Activated CD4-positive, alpha-beta T cell treated with anti-CD3 and anti-CD28 coated beads, Interleukin-2, amount 10 ng/mL, durations not matched to agents 7 days and 5 days (primary cell): ENCODE measurements around the gene ADAMTS2. TPM values are rescaled to one million over a fixed set of nuclear protein-coding genes. Genes with fewer than 3 reads are reported as not detected.

Experiments
- CTCF ChIA-PET: fragments of 350-600 bp; sonication (Branson Sonifier 250); formaldehyde crosslinking; loops from one replicate; lab custom pipeline; 2021; ENCODE audit warnings: antibody characterized with exemption; lab: Charles Lee
- POLR2A ChIA-PET: fragments of 350-600 bp; sonication (Branson Sonifier 250); formaldehyde crosslinking; loops from one replicate; lab custom pipeline; 2021; ENCODE audit warnings: antibody characterized with exemption; lab: Charles Lee
- DNase-seq: peaks from one replicate; pipeline ENCODE4 v3.0.0-alpha.2; 2020
- H3K27ac Mint-ChIP-seq: one replicate; pipeline ENCODE4 v1.8.0; 2021; ENCODE audit warnings: mild to moderate bottlenecking, moderate library complexity, mixed read lengths
- H3K27me3 Mint-ChIP-seq: one replicate; pipeline ENCODE4 v1.8.0; 2021; ENCODE audit warnings: mixed read lengths
- H3K36me3 Mint-ChIP-seq: one replicate; pipeline ENCODE4 v1.8.0; 2021; ENCODE audit warnings: low read depth, mixed read lengths
- H3K4me1 Mint-ChIP-seq: one replicate; pipeline ENCODE4 v1.8.0; 2021; ENCODE audit warnings: mixed read lengths
- H3K4me3 Mint-ChIP-seq: one replicate; pipeline ENCODE4 v1.8.0; 2021; ENCODE audit warnings: mild to moderate bottlenecking, moderate library complexity, mixed read lengths
- H3K9me3 Mint-ChIP-seq: one replicate; pipeline ENCODE4 v1.8.0; 2021; ENCODE audit warnings: mixed read lengths
- total RNA-seq, 2 experiments: library from RNA; stranded (reverse); gene quantifications; one replicate each; pipeline ENCODE4 v1.2.3, GENCODE V29; 2021

Gene ADAMTS2
- total RNA-seq, 2 experiments from 2014 or later: not detected

DNA sequence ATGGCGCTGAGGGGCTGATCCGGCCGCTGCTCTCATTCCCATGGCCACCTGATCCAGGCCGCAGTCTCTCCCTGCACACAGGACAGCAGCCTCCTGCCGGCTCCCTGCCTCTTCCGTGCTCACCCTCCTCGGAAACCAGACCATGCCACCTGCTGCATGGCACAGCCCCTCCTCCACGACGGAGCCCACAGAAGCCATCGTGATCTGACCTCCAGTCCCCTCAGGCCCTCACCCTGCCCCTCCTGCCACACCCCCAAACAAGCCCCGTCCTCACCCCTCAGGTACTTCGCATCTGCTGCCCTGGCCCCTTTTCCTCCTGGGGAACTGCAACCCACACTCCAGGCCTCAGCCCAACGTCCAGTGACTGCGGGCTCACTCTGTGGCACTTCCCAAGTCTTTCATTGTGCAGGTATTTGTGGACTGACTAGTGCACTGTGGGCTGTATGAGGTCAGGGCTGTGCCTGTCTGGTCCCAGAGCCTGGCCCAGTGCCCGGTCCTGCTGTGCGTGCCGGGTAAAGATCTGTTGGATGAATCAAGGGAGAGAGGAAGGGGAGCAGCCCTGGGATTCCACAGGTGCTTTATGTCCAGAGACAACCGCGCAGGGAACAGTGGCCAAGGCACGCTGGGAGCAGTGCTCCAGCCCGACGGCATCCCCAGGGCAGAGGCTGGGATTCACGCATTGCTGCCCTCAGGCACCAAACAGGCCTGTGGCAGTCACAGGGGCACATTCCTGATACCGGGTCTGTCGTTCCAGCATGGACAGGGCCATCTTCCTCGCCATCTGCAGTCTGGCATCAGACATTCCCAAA, 86.1 kb downstream of the ADAMTS2 start:
- Mint-ChIP-seq H3K27ac (no peak overlapping the region), H3K4me1 (no peaks in the 10 kb centered on the region), H3K36me3 (no peaks in the 10 kb centered on the region), H3K9me3 (no peaks in the 10 kb centered on the region), H3K27me3 (no peaks in the 10 kb centered on the region), H3K4me3 (no peak overlapping the region)
- DNase-seq: no peak
- ChIA-PET POLR2A (no interaction called here), CTCF (no interaction called here)

- no peak for DNase-seq
- ChIA-PET CTCF (no interaction called here), POLR2A (no interaction called here)
- Mint-ChIP-seq H3K4me1 (no peaks in the 10 kb centered on the region), H3K9me3 (no peaks in the 10 kb centered on the region), H3K27ac (no peak overlapping the region), H3K4me3 (no peak overlapping the region), H3K36me3 (no peaks in the 10 kb centered on the region), H3K27me3 (no peaks in the 10 kb centered on the region)
These were observed 87.0 kb downstream of the ADAMTS2 start for GRCh38 chr5:179258001-179258921.

- Mint-ChIP-seq H3K4me1 (no peaks in the 10 kb centered on the region), H3K27me3 (peaks cover 2% of the 10 kb centered on the region), H3K36me3 (no peaks in the 10 kb centered on the region), H3K4me3 (no peak overlapping the region), H3K27ac (no peak overlapping the region), H3K9me3 (no peaks in the 10 kb centered on the region)
- no peak for DNase-seq
- ChIA-PET CTCF (no interaction called here), POLR2A (no interaction called here)
These were observed 88.0 kb downstream of the ADAMTS2 start for GRCh38 chr5:179257176-179257682.

DNA sequence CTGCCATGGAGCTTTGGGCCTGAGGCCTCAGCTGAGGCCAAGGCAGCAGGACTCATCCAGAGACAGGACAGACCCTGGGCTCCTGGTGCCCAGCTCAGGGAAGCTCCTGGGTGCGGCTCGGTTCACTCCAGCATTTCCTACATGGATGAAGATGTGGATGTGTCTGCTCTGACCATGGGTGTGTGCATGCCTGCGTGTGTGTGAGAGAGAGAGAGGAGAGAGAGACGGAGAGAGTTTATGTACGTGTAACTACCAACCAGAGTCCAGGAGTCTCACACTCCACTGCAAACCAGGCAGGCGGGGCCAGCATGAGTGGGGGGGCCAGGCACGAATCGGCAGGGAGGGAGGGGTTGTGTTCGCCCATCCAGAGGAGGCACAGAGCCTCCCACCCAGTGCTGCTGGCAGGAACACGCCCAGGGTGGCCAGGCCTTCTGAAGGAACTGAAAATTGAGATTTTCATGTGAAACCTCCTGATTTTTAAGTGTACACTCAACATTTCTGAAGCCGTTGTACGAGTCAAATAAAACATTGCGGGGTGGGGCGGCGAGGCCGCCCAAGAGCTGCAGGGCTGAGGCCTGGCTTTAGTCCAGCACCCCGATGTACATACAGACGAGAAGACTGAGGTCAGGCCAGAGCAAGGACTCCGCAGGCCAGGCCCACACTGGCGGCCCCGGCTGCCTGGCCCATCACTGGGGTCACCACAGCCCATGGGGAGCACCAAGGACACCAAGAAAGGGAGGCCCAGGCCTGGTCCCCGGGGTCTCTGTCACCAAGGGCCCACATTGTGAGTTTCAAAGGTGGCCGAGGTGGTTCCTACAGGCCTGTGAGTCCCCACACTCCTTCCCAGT, 88.7 kb downstream of the ADAMTS2 start:
- CTCF ChIA-PET: no interaction called here
- Mint-ChIP-seq H3K9me3 (no peaks in the 10 kb centered on the region), H3K27ac (no peak overlapping the region)

DNA sequence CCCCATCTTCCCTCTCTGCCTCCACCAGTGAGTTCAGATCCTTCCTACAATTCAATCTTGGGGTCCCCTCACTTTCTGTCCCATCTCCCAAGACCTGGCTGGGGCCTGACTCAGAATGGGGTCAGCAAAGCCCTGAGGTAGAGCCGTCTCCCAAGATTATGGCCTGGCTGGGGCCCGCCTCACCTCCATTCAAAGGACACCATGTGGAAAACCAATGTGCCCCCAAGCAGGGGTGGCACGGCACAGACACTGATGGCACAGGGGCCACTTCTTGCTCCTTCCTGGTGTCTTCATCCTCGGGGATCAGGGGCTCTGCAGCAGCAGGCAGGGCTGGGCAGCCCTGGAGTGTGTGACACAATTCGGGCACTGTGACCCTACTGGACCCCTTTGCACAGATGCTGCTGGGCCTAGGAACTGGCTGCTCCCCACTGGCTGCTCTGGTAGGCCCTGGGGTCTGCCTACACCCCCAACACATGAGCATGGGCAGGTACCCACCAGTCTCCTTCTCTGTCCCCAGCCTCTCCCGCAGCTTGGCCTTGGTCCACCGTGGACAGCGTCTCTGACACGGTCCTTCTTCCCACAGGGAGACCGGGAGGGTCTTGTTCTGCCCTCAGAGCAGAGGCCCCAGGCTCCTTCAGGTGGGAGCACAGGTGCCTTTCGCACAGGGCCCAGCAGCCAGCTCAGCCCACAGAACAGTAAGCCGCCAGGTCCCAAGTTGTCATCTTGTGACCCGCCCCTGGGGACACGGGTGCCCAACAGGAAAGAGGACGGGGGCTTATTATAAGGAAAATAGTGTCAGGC, 89.5 kb downstream of the ADAMTS2 start:
- no peak overlapping the region for H3K27ac Mint-ChIP-seq
- H3K9me3 Mint-ChIP-seq: no peaks in the 10 kb centered on the region
- no peak for DNase-seq
- CTCF ChIA-PET: no interaction called here
- H3K36me3 Mint-ChIP-seq: no peaks in the 10 kb centered on the region
- H3K4me3 Mint-ChIP-seq: no peak overlapping the region
- H3K4me1 Mint-ChIP-seq: no peaks in the 10 kb centered on the region
- POLR2A ChIA-PET: no interaction called here
- H3K27me3 Mint-ChIP-seq: peaks cover 2% of the 10 kb centered on the region

More for the DNA sequence above, 88.7 kb downstream of the ADAMTS2 start:
- DNase-seq: no peak
- H3K4me1 Mint-ChIP-seq: no peaks in the 10 kb centered on the region
- H3K36me3 Mint-ChIP-seq: no peaks in the 10 kb centered on the region
- H3K4me3 Mint-ChIP-seq: no peak overlapping the region
- peaks cover 2% of the 10 kb centered on the region for H3K27me3 Mint-ChIP-seq
- POLR2A ChIA-PET: no interaction called here

GRCh38 chr5:179254638-179255271, 90.5 kb downstream of the ADAMTS2 start:
- H3K27me3 Mint-ChIP-seq: peaks cover 2% of the 10 kb centered on the region
- no peaks in the 10 kb centered on the region for H3K9me3 Mint-ChIP-seq
- no peak overlapping the region for H3K27ac Mint-ChIP-seq
- CTCF ChIA-PET: no interaction called here
- H3K4me3 Mint-ChIP-seq: no peak overlapping the region
- POLR2A ChIA-PET: no interaction called here
- no peak for DNase-seq
- no peaks in the 10 kb centered on the region for H3K36me3 Mint-ChIP-seq
- no peaks in the 10 kb centered on the region for H3K4me1 Mint-ChIP-seq

DNA sequence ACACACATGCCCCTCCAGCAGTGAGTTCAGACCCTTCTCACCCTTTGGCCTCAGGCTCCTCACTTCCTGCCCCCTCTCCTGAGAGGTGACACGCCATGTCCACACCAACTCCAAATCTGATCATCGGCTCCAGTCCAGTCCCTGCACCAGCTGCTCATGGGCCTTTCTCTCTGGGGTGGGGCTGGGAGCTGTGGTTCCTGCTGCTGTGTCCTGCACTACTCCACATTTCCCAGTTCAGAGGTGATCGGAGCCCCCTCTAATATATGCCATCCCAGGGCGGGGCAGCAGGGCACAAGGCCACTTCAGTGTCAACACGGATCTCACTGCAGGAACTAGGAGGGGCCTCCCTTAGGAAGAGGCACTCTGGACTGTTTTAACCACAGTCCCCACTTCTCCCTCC, 91.5 kb downstream of the ADAMTS2 start:
- DNase-seq: no peak
- Mint-ChIP-seq H3K9me3 (no peaks in the 10 kb centered on the region), H3K27me3 (peaks cover 4% of the 10 kb centered on the region), H3K4me3 (no peak overlapping the region), H3K27ac (no peak overlapping the region), H3K36me3 (no peaks in the 10 kb centered on the region), H3K4me1 (no peaks in the 10 kb centered on the region)
- ChIA-PET CTCF (no interaction called here), POLR2A (no interaction called here)

DNA sequence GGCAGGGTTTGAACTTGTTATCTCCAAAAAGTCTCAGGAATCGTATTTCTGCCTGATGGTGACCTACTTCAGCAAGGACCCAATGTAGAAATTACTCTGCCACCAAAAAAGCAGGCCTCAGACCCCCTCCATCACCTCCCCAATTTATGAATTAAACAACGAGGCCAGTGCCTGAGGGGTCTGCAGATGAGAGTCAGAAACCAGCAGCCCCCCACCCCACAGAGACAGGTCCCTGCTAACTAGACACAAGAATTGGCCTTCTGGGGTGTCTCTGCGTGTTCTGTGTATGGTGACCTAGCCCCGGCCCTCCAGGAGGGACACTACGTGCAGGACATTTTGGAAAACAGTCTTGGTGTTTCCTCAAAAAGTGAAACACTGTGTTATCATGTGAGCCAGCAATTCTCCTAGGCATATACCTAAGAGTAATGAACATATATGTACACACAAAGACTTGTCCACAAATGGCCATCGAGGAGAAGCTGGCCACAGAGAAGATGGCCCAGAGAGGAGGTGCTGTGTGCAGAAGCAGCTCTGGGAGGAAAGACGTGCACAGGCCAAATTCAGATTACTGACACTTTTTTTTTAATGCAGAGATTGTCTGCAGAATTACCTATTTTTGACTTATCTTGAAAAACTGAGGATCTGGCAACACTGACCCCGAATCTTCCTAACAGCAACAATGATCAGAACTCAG, 93.8 kb downstream of the ADAMTS2 start:
- Mint-ChIP-seq H3K36me3 (no peaks in the 10 kb centered on the region), H3K9me3 (peaks cover 5% of the 10 kb centered on the region), H3K27ac (no peak overlapping the region), H3K27me3 (peaks cover 12% of the 10 kb centered on the region), H3K4me3 (no peak overlapping the region), H3K4me1 (no peaks in the 10 kb centered on the region)
- ChIA-PET CTCF (interaction anchor here (0.6 kb wide), 1 partner anchor 406 kb away, joined by 3 read pairs; no protein-coding TSS in a partner anchor), POLR2A (no interaction called here)
- DNase-seq: no peak

DNA sequence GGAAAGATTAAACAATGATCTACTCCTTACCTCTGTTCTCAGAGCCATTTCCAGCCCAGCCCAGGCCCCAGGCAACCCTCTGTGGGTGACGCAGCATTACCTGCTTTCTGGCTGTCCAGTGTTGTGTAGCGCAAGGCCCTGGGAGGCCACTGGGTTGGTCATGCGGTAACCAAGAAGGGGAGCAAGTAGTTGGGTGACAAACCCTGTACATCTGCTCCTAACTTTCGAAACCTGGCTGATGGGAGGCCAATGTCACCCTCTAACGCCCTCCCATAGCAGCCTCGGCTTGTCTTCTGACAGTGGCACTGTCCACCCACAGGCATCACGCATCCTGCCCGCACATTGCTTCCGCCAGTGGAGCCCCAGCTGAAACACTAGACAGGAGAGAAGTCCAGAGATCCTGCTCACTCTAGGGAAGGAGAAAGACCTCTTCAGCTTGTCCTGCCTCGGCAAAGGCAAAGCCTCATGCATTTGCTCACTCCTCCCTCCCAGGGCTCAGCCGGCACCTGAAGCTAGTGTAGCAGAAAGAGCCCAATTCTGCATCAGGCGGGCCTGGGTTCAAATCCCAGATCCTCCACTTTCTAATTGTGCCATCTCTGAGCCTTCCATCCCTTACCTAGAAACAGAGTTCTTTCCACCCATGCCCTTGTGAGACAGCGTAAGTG, 94.6 kb downstream of the ADAMTS2 start:
- Mint-ChIP-seq H3K9me3 (peaks cover 8% of the 10 kb centered on the region), H3K36me3 (no peaks in the 10 kb centered on the region), H3K4me3 (no peak overlapping the region), H3K27me3 (peaks cover 12% of the 10 kb centered on the region), H3K27ac (no peak overlapping the region), H3K4me1 (no peaks in the 10 kb centered on the region)
- ChIA-PET CTCF (no interaction called here), POLR2A (no interaction called here)
- DNase-seq: no peak

- Mint-ChIP-seq H3K27me3 (peaks cover 13% of the 10 kb centered on the region), H3K4me1 (no peaks in the 10 kb centered on the region), H3K9me3 (peaks cover 8% of the 10 kb centered on the region), H3K36me3 (no peaks in the 10 kb centered on the region), H3K4me3 (no peak overlapping the region), H3K27ac (no peak overlapping the region)
- ChIA-PET POLR2A (no interaction called here), CTCF (no interaction called here)
- DNase-seq: no peak
These were observed 99.0 kb downstream of the ADAMTS2 start for GRCh38 chr5:179246227-179246626.

DNA sequence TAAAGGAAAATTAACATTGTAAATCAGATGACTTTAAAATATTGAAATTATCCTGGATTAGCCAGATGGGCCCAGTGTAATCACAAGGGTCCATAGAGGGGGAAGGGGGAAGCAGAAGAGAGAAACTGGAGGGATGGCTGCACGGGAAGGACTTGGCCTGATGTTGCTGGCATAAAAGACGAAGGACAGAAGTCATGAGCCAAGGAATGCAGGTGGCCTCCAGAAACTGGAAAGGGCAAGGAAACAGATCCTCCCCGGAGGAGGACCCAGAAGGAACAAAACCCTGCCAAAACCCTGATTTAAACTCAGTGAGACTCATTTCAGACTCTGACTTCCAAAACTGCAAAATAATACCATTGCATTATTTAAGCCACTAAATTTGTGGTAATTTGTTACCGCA, 100.2 kb downstream of the ADAMTS2 start:
- peaks cover 13% of the 10 kb centered on the region for H3K27me3 Mint-ChIP-seq
- H3K4me1 Mint-ChIP-seq: no peaks in the 10 kb centered on the region
- H3K9me3 Mint-ChIP-seq: peaks cover 8% of the 10 kb centered on the region
- no peaks in the 10 kb centered on the region for H3K36me3 Mint-ChIP-seq
- DNase-seq: no peak
- ChIA-PET CTCF (no interaction called here), POLR2A (no interaction called here)
- no peak overlapping the region for H3K27ac Mint-ChIP-seq
- H3K4me3 Mint-ChIP-seq: no peak overlapping the region
